Astrocyte (in vitro differentiated cells and primary cell): ENCODE measurements around the gene COL26A1. TPM values are rescaled to one million over a fixed set of nuclear protein-coding genes. Genes with fewer than 3 reads are reported as not detected.

ENCODE experiments used
- DNase-seq: peaks from one replicate; pipeline ENCODE4 v3.0.0-alpha.2; 2010; ENCODE audit warnings: low read depth
- FAIRE-seq: peaks from 2 replicates; lab custom pipeline; 2011; peaks lifted over from hg19 to GRCh38; lab: Jason Lieb, UNC
- H2AFZ ChIP-seq: 2 replicates; pipeline ENCODE4 v1.6.0; 2012; ENCODE audit warnings: low read depth, low read length, inconsistent platforms
- H3K27ac ChIP-seq: 2 replicates; pipeline ENCODE4 v1.5.1; 2011; ENCODE audit warnings: low read depth, low read length, inconsistent platforms
- H3K27me3 ChIP-seq: 2 replicates; pipeline ENCODE4 v1.6.0; 2011; ENCODE audit warnings: low read length, inconsistent platforms; ENCODE audit not compliant: insufficient read depth
- H3K36me3 ChIP-seq: 2 replicates; pipeline ENCODE4 v1.5.1; 2011; ENCODE audit warnings: low read length, inconsistent platforms; ENCODE audit not compliant: insufficient read depth
- H3K4me1 ChIP-seq: 2 replicates; pipeline ENCODE4 v1.5.1; 2011; ENCODE audit warnings: low read length, inconsistent platforms; ENCODE audit not compliant: insufficient read depth
- H3K4me2 ChIP-seq: 2 replicates; pipeline ENCODE4 v1.6.0; 2012; ENCODE audit warnings: low read length, inconsistent platforms
- H3K4me3 ChIP-seq: 2 replicates; pipeline ENCODE4 v1.5.1; 2011; ENCODE audit warnings: low read depth, mild to moderate bottlenecking, low read length, inconsistent platforms; ENCODE audit not compliant: insufficient read depth
- H3K79me2 ChIP-seq: 2 replicates; pipeline ENCODE4 v1.6.0; 2012; ENCODE audit warnings: mild to moderate bottlenecking, low read length, inconsistent platforms; ENCODE audit not compliant: insufficient read depth
- H3K9ac ChIP-seq: 2 replicates; pipeline ENCODE4 v1.6.0; 2012; ENCODE audit warnings: mild to moderate bottlenecking, low read length, inconsistent platforms
- H3K9me3 ChIP-seq: 2 replicates; pipeline ENCODE4 v1.5.1; 2012; ENCODE audit warnings: low read depth, mild to moderate bottlenecking, low read length, inconsistent platforms; ENCODE audit not compliant: insufficient read depth
- H4K20me1 ChIP-seq: 2 replicates; pipeline ENCODE4 v1.6.0; 2012; ENCODE audit warnings: low read length, inconsistent platforms; ENCODE audit not compliant: insufficient read depth
- H3K27ac Mint-ChIP-seq: one replicate; pipeline ENCODE4 v1.8.0; 2021; ENCODE audit warnings: mild to moderate bottlenecking, mixed read lengths; ENCODE audit not compliant: unreplicated experiment
- H3K27me3 Mint-ChIP-seq: one replicate; pipeline ENCODE4 v1.8.0; 2021; ENCODE audit warnings: low read depth, mixed read lengths; ENCODE audit not compliant: unreplicated experiment
- H3K36me3 Mint-ChIP-seq: one replicate; pipeline ENCODE4 v1.8.0; 2021; ENCODE audit warnings: low read depth, mixed read lengths; ENCODE audit not compliant: unreplicated experiment
- H3K4me1 Mint-ChIP-seq: one replicate; pipeline ENCODE4 v1.8.0; 2021; ENCODE audit warnings: low read depth, mixed read lengths; ENCODE audit not compliant: unreplicated experiment
- H3K4me3 Mint-ChIP-seq: one replicate; pipeline ENCODE4 v1.8.0; 2021; ENCODE audit warnings: mild to moderate bottlenecking, moderate library complexity, mixed read lengths; ENCODE audit not compliant: unreplicated experiment
- H3K9me3 Mint-ChIP-seq: one replicate; pipeline ENCODE4 v1.8.0; 2021; ENCODE audit warnings: mild to moderate bottlenecking, mixed read lengths; ENCODE audit not compliant: unreplicated experiment
- CTCF ChIP-seq: IDR thresholded peaks from 2 replicates; pipeline ENCODE4 v1.5.1; 2011; ENCODE audit warnings: low read depth, mild to moderate bottlenecking, inconsistent platforms, low read length, moderate library complexity; ENCODE audit not compliant: insufficient read depth
- EZH2 ChIP-seq: IDR thresholded peaks from 2 replicates; pipeline ENCODE4 v1.6.1; 2012; ENCODE audit warnings: mild to moderate bottlenecking, low read length, inconsistent platforms; ENCODE audit not compliant: insufficient read depth
- total RNA-seq: library from RNA; stranded (reverse); gene quantifications from 2 replicates; pipeline ENCODE4 v1.2.1, GENCODE V29; 2021

The COL26A1 gene
- total RNA-seq, 1 donor from 2014 or later, result 7.1 TPM

- H3K27ac ChIP-seq, result no peak overlapping the region
- H3K4me3 ChIP-seq, result no peak overlapping the region
- H3K9me3 Mint-ChIP-seq, result no peaks in the 10 kb centered on the region
- TF ChIP-seq CTCF (no peak), EZH2 (no peak)
- H2AFZ ChIP-seq, result no peak overlapping the region
- H3K36me3 Mint-ChIP-seq, result no peaks in the 10 kb centered on the region
- H3K36me3 ChIP-seq, result no peaks in the 10 kb centered on the region
- H3K27me3 Mint-ChIP-seq, result peaks cover 23% of the 10 kb centered on the region
- no peaks in the 10 kb centered on the region for H3K4me1 Mint-ChIP-seq
- FAIRE-seq, result no peak
- H3K4me3 Mint-ChIP-seq, result no peak overlapping the region
- no peak overlapping the region for H3K9ac ChIP-seq
- no peaks in the 10 kb centered on the region for H3K79me2 ChIP-seq
- no peak overlapping the region for H3K27ac Mint-ChIP-seq
- peaks cover 4% of the 10 kb centered on the region for H3K27me3 ChIP-seq
- H3K9me3 ChIP-seq, result no peaks in the 10 kb centered on the region
- no peak overlapping the region for H3K4me2 ChIP-seq
- no peaks in the 10 kb centered on the region for H4K20me1 ChIP-seq
- DNase-seq, result no peak
- H3K4me1 ChIP-seq, result no peaks in the 10 kb centered on the region
Measured at GRCh38 chr7:101549734-101550133, 187.1 kb downstream of the COL26A1 start.

GRCh38 chr7:101550641-101551541, 188.2 kb downstream of the COL26A1 start:
- no peak overlapping the region for H3K27ac Mint-ChIP-seq
- Histone ChIP-seq H3K27ac (no peak overlapping the region), H2AFZ (no peak overlapping the region)

More at GRCh38 chr7:101550641-101551541, 188.2 kb downstream of the COL26A1 start:
- Histone ChIP-seq H3K4me2 (no peak overlapping the region), H3K9me3 (no peaks in the 10 kb centered on the region), H4K20me1 (no peaks in the 10 kb centered on the region), H3K4me1 (no peaks in the 10 kb centered on the region), H3K4me3 (no peak overlapping the region), H3K36me3 (no peaks in the 10 kb centered on the region), H3K9ac (no peak overlapping the region), H3K27me3 (peaks cover 4% of the 10 kb centered on the region), H3K79me2 (no peaks in the 10 kb centered on the region)
- FAIRE-seq (no peak), DNase-seq (no peak)
- peaks cover 26% of the 10 kb centered on the region for H3K27me3 Mint-ChIP-seq
- H3K4me3 Mint-ChIP-seq, result no peak overlapping the region
- no peak for TF ChIP-seq CTCF
- no peak for TF ChIP-seq EZH2
- H3K4me1 Mint-ChIP-seq, result no peaks in the 10 kb centered on the region
- no peaks in the 10 kb centered on the region for H3K36me3 Mint-ChIP-seq
- no peaks in the 10 kb centered on the region for H3K9me3 Mint-ChIP-seq
